Fibroblast of lung (primary cell): Measurements from ENCODE around the gene HABP2.

ENCODE experiments used
- CTCF ChIP-seq, 2 donors: IDR thresholded peaks in 1 of 2; conservative IDR thresholded peaks in 1 of 2; 1 replicate in 1 of 2; 2 replicates in 1 of 2; pipeline ENCODE4 v1.5.1; 2011 to 2012; ENCODE audit warnings: low read length in 2 of 2, control low read depth in 1 of 2, inconsistent platforms in 1 of 2, low read depth in 1 of 2, mild to moderate bottlenecking in 1 of 2
- EZH2 ChIP-seq: IDR thresholded peaks from 2 replicates; pipeline ENCODE4 v1.5.1; 2012; ENCODE audit warnings: low read length, control low read depth, mild to moderate bottlenecking; ENCODE audit errors: missing control alignments

DNA sequence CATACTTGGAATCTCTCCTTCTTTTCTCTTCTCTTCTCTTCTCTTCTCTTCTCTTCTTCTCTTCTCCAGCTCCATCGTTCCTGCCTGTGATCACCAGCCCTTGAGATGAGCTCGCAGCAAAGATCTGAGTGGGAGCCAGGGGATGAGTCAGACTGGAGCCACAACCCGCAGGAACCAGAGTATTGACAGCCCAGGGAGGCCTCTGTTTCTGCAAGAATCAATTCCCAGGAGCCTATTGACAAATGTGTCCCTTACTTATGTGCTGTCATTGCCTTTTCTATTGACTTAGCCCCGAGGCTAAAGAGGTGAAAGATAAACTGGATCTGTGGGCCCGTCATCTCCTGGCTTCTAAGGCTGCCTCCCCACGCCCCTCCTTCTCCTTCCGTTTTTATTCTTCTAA is 13.1 kb upstream of the HABP2 start:
- TF ChIP-seq CTCF (conservative IDR thresholded peaks at IDR 0.05 in 1 of 2, IDR thresholded peaks at IDR 0.05 in 1 of 2; ENCODE audit: low read depth in 1 of 2, low read length in 2 of 2) (no peak), EZH2 (no peak)
